Mesendoderm (in vitro differentiated cells): Measurements from ENCODE around the gene ELL3. TPM values are rescaled to one million over a fixed set of nuclear protein-coding genes. Genes with fewer than 3 reads are reported as not detected.
"Not testable (repeated sequence)": the region's sequence is repeated elsewhere in the genome, so short reads cannot be mapped to it uniquely, and the experiment has no call there.

Experiments used
- DNase-seq: peaks from one replicate; pipeline ENCODE4 v3.0.0; 2013
- H2AK5ac ChIP-seq: 2 replicates; pipeline ENCODE4 v1.6.1; 2013; ENCODE audit warnings: low read length, inconsistent platforms
- H2BK120ac ChIP-seq: 2 replicates; pipeline ENCODE4 v1.6.1; 2013; ENCODE audit warnings: low read depth, mild to moderate bottlenecking, low read length, moderate library complexity, mixed read lengths
- H2BK15ac ChIP-seq: replicated peaks from 2 replicates; pipeline ENCODE4 v1.6.1; 2013; ENCODE audit warnings: low read depth, mild to moderate bottlenecking, moderate library complexity
- H2BK5ac ChIP-seq: 2 replicates; pipeline ENCODE4 v1.6.1; 2013; ENCODE audit warnings: low read length, inconsistent platforms
- H3K18ac ChIP-seq: 2 replicates; pipeline ENCODE4 v1.6.1; 2013; ENCODE audit warnings: mild to moderate bottlenecking, low read length, mixed read lengths
- H3K23ac ChIP-seq: one replicate; pipeline ENCODE4 v1.6.1; 2013; ENCODE audit warnings: low read length
- H3K27ac ChIP-seq: 2 replicates; pipeline ENCODE4 v1.5.1; 2013; ENCODE audit warnings: low read depth, mild to moderate bottlenecking, inconsistent platforms, low read length, moderate library complexity
- H3K27me3 ChIP-seq: 2 replicates; pipeline ENCODE4 v1.6.1; 2013; ENCODE audit warnings: low read length, control low read depth, mild to moderate bottlenecking, inconsistent platforms; ENCODE audit not compliant: insufficient read depth, poor library complexity
- H3K36me3 ChIP-seq: 2 replicates; pipeline ENCODE4 v1.6.1; 2013; ENCODE audit warnings: low read length, inconsistent platforms; ENCODE audit not compliant: control insufficient read depth, insufficient read depth
- H3K4ac ChIP-seq: one replicate; pipeline ENCODE4 v1.6.1; 2013; ENCODE audit warnings: low read depth, mild to moderate bottlenecking, low read length, moderate library complexity
- H3K4me1 ChIP-seq: 2 replicates; pipeline ENCODE4 v1.6.1; 2013; ENCODE audit warnings: low read depth, low read length, inconsistent platforms; ENCODE audit not compliant: control insufficient read depth
- H3K4me2 ChIP-seq: 2 replicates; pipeline ENCODE4 v1.6.1; 2013; ENCODE audit warnings: low read length
- H3K4me3 ChIP-seq: 2 replicates; pipeline ENCODE4 v1.5.1; 2013; ENCODE audit warnings: mild to moderate bottlenecking, low read length
- H3K56ac ChIP-seq: one replicate; pipeline ENCODE4 v1.6.1; 2013; ENCODE audit warnings: low read length
- H3K79me1 ChIP-seq: 2 replicates; pipeline ENCODE4 v1.6.1; 2013; ENCODE audit warnings: low read length, inconsistent platforms
- H3K79me2 ChIP-seq: 2 replicates; pipeline ENCODE4 v1.6.1; 2013; ENCODE audit warnings: mild to moderate bottlenecking, low read length; ENCODE audit not compliant: control insufficient read depth, insufficient read depth
- H3K9ac ChIP-seq: 2 replicates; pipeline ENCODE4 v1.6.1; 2013; ENCODE audit warnings: low read length, inconsistent platforms
- H4K5ac ChIP-seq: one replicate; pipeline ENCODE4 v1.6.1; 2013; ENCODE audit warnings: low read length
- H4K8ac ChIP-seq: one replicate; pipeline ENCODE4 v1.6.1; 2013; ENCODE audit warnings: low read depth, mild to moderate bottlenecking, control low read depth, low read length, moderate library complexity
- WGBS: extraction: QIAGEN DNeasy Blood & Tissue Kit; methylation state at CpG from one replicate; pipeline ENCODE4 v1.1.7; 2013; ENCODE audit warnings: low lambda C conversion rate, missing lambda C conversion rate; ENCODE audit not compliant: insufficient coverage; ENCODE audit errors: extremely low coverage; 5-methylcytosine and 5-hydroxymethylcytosine counted together
- polyA plus RNA-seq, 2 experiments: library from polyadenylated mRNA; stranded (reverse); fragments of 200-250 nt; gene quantifications; one replicate each; pipeline ENCODE4 v1.2.3, GENCODE V29; 2013

The ELL3 gene, protein sequence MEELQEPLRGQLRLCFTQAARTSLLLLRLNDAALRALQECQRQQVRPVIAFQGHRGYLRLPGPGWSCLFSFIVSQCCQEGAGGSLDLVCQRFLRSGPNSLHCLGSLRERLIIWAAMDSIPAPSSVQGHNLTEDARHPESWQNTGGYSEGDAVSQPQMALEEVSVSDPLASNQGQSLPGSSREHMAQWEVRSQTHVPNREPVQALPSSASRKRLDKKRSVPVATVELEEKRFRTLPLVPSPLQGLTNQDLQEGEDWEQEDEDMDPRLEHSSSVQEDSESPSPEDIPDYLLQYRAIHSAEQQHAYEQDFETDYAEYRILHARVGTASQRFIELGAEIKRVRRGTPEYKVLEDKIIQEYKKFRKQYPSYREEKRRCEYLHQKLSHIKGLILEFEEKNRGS
- 1.3 TPM for polyA plus RNA-seq (2013, experiment 1 of 2)
- polyA plus RNA-seq (2013, experiment 2 of 2): 1.7 TPM

DNA sequence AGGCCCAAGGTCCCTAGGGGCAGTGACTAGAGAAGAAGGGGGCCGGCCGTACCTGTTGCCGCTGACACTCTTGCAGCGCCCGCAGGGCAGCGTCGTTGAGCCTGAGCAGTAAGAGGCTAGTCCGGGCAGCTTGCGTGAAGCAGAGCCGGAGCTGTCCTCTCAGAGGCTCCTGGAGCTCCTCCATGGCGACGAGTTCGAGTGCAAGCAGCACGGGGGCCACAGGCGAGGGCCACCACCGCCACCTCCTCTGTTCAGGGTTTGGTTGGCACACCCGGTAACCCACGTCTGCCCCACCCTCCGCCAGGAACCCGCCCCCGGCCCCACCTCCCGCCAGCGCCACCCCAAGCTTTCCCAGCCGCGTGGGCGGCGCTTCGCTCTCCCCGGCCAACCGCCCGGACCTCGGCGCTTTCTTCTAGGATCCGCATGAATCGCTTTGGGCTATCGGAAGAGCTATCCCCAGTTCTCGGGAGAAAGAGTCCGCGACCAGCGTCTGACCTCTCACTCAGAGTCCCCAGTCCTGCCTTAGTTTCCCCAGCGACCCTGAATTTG, at the start of gene ELL3:
Gene ELL3, minus strand, starts transcription at position 249 of the 549 bp plus-strand sequence. Its CDS starts 65 bp downstream, at position 184.
- Histone ChIP-seq H3K79me2 (no peaks in the 10 kb centered on the region), H3K27me3 (no peaks in the 10 kb centered on the region), H2BK120ac (no peak within 1 kb of the TSS), H3K79me1 (no peaks in the 10 kb centered on the region), H3K18ac (no peak within 1 kb of the TSS), H3K4me3 (peak within 1 kb of the TSS; percentile 47), H2AK5ac (no peak within 1 kb of the TSS), H2BK15ac (no peak within 1 kb of the TSS), H4K8ac (no peak within 1 kb of the TSS), H3K4me1 (peaks cover 7% of the 10 kb centered on the region), H3K4me2 (peak within 1 kb of the TSS; percentile 93), H3K23ac (peak within 1 kb of the TSS; percentile 1), H3K9ac (peak within 1 kb of the TSS; percentile 78), H3K27ac (no peak within 1 kb of the TSS), H4K5ac (no peak within 1 kb of the TSS), H3K4ac (no peak within 1 kb of the TSS), H2BK5ac (no peak within 1 kb of the TSS), H3K56ac (peak within 1 kb of the TSS; percentile 89), H3K36me3 (peaks cover 2% of the 10 kb centered on the region)
- WGBS: no CpG with 5 or more reads among the region's 41 CpGs
- DNase-seq: peak; percentile 87

DNA sequence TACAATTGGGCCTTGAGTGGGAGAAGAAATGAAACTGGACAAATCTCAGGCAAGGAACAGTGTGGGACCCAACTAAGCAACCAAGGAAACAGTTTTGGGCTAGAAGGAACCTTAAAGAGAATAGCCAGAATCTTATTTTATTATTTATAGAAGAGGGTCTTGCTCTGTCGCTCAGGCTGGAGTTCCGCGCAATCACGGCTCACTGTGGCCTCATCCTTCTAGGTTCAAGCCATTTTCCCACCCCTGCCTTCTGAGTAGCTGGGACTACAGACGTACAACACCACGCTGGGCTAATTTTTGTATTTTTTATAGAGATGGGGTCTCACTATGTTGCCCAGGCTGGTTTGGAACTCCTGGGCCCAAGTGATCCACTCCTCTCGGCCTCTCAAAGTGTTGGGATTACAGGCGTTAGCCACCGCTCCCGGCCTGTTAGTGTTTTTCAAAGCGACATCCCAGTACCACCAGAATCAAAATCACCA, 49.3 kb upstream of the ELL3 start:
- no peak overlapping the region for H2AK5ac ChIP-seq
- no peak overlapping the region for H2BK15ac ChIP-seq
- H4K5ac ChIP-seq: peak overlapping the region; percentile 87
- no peak overlapping the region for H2BK120ac ChIP-seq
- H3K79me1 ChIP-seq: peaks cover 1% of the 10 kb centered on the region
- H3K4me3 ChIP-seq: no peak overlapping the region
- no peak overlapping the region for H3K23ac ChIP-seq
- no peaks in the 10 kb centered on the region for H3K27me3 ChIP-seq
- H3K27ac ChIP-seq: no peak overlapping the region
- H4K8ac ChIP-seq: no peak overlapping the region
- H3K4ac ChIP-seq: no peak overlapping the region
- no peak overlapping the region for H3K9ac ChIP-seq
- no peak overlapping the region for H3K56ac ChIP-seq
- no peak overlapping the region for H3K4me2 ChIP-seq
- no peak overlapping the region for H2BK5ac ChIP-seq
- no peak overlapping the region for H3K18ac ChIP-seq
- H3K79me2 ChIP-seq: peaks cover 2% of the 10 kb centered on the region
- H3K36me3 ChIP-seq: no peaks in the 10 kb centered on the region
- H3K4me1 ChIP-seq: no peaks in the 10 kb centered on the region
- no CpG with 5 or more reads among the region's 11 CpGs for WGBS
- no peak for DNase-seq

DNA sequence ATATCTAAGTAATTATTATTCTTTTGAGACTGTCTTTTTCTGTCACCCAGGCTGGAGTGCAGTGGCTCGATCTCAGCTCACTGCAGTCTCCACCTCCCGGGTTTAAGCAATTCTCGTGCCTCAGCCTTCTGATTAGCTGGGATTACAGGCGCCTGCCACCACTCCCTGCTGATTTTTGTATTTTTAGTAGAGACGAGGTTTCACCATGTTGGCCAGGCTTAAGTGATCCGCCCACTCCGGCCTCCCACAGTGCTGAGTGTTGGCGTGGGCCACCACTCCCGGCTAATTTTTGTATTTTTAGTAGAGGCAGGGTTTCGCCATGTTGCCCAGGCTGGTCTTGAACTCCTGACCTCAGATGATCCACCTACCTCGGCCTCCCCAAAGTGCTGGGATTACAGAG, 48.5 kb upstream of the ELL3 start:
- not testable (repeated sequence) for H3K23ac ChIP-seq, DNase-seq, H2BK15ac ChIP-seq, H2AK5ac ChIP-seq, H3K4me1 ChIP-seq, H4K8ac ChIP-seq, H3K79me1 ChIP-seq, H3K27me3 ChIP-seq, H3K27ac ChIP-seq, H3K18ac ChIP-seq, H4K5ac ChIP-seq, H3K4me3 ChIP-seq, H3K4me2 ChIP-seq, H2BK120ac ChIP-seq, H3K56ac ChIP-seq, H3K36me3 ChIP-seq, H3K4ac ChIP-seq, H3K79me2 ChIP-seq, H2BK5ac ChIP-seq, H3K9ac ChIP-seq
- no CpG with 5 or more reads among the region's 11 CpGs for WGBS

DNA sequence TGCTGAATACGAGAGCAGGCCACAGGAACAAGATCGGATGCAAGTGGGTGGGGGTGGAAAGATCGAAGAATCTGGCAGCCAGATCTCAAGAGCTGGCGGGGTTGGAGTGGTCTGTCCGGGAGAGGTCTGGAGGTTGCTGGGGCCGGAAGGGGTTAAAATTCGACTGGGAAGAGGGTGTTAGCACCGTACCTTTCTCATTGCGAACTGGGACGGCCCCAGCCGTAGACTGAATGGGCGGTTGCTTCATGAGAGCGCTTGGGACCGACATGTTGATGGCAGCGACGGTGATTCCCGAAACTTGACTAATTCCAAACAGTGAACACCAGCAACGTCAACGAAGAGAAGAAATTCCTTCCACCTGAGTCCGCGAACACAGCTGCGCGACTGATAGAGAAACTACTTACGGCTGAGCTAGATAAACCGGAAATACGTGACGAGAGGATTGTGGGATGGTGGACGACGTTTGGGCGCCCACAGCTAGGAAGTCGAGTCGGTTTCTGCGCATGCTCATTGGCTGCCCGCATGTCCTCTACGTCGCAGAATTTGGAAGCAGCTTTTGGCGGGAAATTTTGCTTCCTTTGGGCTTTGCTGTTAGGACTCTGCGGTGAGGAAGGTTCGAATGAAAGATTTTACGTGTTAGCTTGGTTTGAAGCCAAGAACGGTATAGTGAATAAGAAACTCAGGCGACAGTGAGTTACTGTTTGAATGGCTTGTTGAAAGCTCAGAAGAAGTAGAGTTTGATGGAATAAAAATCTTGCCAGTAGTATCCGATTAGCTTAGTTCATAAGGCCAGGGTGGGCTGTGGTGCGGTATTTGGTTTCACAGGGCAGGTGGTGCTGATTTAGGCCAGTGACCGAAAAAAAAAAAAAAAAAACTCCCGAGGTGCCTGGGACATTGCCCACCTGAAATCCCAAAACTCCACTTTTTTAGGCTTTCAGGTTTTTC, 47.8 kb upstream of the ELL3 start, which contains the start of gene MFAP1:
Gene MFAP1, minus strand, starts transcription at position 389 of the 945 bp plus-strand sequence. Its CDS starts 121 bp downstream, at position 268.
- Histone ChIP-seq H3K4me2 (peak within 1 kb of the TSS; percentile 86), H3K4me1 (no peaks in the 10 kb centered on the region), H3K9ac (peak within 1 kb of the TSS; percentile 95), H3K36me3 (no peaks in the 10 kb centered on the region), H3K4me3 (peak within 1 kb of the TSS; percentile 99), H2AK5ac (no peak within 1 kb of the TSS), H2BK120ac (no peak within 1 kb of the TSS), H2BK5ac (peak within 1 kb of the TSS; percentile 50), H3K79me2 (peaks cover 6% of the 10 kb centered on the region), H3K27me3 (no peaks in the 10 kb centered on the region), H3K27ac (peak within 1 kb of the TSS; percentile 53), H3K23ac (peak within 1 kb of the TSS; percentile 74), H4K8ac (peak within 1 kb of the TSS; percentile 68), H3K56ac (peak within 1 kb of the TSS; percentile 99), H3K4ac (peak within 1 kb of the TSS; percentile 58), H3K79me1 (peaks cover 1% of the 10 kb centered on the region), H4K5ac (no peak within 1 kb of the TSS), H3K18ac (peak within 1 kb of the TSS; percentile 65), H2BK15ac (no peak within 1 kb of the TSS)
- DNase-seq: peak; percentile 98
- WGBS: no CpG with 5 or more reads among the region's 46 CpGs

DNA sequence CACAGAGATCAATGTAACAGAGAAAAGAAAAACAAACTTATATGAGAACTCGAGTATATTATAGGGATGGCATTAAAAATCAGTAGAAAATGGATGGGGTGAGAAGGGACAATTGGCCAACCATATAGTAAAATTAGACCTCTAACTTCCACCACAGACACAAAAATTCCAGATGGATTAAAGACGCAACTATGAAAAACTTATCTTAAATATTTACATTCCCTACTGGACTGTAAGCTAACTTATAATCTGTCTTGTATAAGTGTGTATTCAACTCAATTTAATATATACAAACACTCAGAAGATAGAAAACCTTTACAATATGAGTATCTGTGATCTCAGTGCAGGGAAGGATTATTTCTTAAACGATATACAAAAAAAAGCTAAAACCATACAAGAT, 44.7 kb upstream of the ELL3 start:
- no peak overlapping the region for H3K56ac ChIP-seq
- no peak overlapping the region for H2BK5ac ChIP-seq
- H3K4ac ChIP-seq: no peak overlapping the region
- no peak overlapping the region for H3K9ac ChIP-seq
- no peak overlapping the region for H2AK5ac ChIP-seq
- no peaks in the 10 kb centered on the region for H3K27me3 ChIP-seq
- WGBS: no CpG with 5 or more reads among the region's 3 CpGs
- H4K8ac ChIP-seq: no peak overlapping the region
- peaks cover 8% of the 10 kb centered on the region for H3K79me2 ChIP-seq
- no peak overlapping the region for H2BK15ac ChIP-seq
- DNase-seq: no peak
- no peak overlapping the region for H3K18ac ChIP-seq
- no peak overlapping the region for H3K23ac ChIP-seq
- peaks cover 1% of the 10 kb centered on the region for H3K79me1 ChIP-seq
- no peak overlapping the region for H3K27ac ChIP-seq
- H4K5ac ChIP-seq: no peak overlapping the region
- H3K4me3 ChIP-seq: no peak overlapping the region
- no peak overlapping the region for H2BK120ac ChIP-seq
- H3K4me1 ChIP-seq: no peaks in the 10 kb centered on the region
- no peak overlapping the region for H3K4me2 ChIP-seq
- H3K36me3 ChIP-seq: no peaks in the 10 kb centered on the region
